Fibroblast of villous mesenchyme (primary cell): ENCODE measurements around the gene SULT4A1. TPM values are rescaled to one million over a fixed set of nuclear protein-coding genes. Genes with fewer than 3 reads are reported as not detected.

ENCODE experiments used
- DNase-seq: peaks from one replicate; pipeline ENCODE4 v3.0.0-alpha.2; 2010; ENCODE audit warnings: low read depth
- H3K4me3 ChIP-seq: 2 replicates; pipeline ENCODE4 v1.5.1; 2011; ENCODE audit warnings: low read depth, mild to moderate bottlenecking, low read length
- CTCF ChIP-seq: IDR thresholded peaks from 2 replicates; pipeline ENCODE4 v1.5.1; 2012; ENCODE audit warnings: low read depth, mild to moderate bottlenecking, low read length; ENCODE audit not compliant: insufficient read depth
- total RNA-seq: library from RNA; depleted of rRNA; stranded (reverse); fragments of >200 nt; gene quantifications from 2 replicates; pipeline ENCODE4 v1.2.3, GENCODE V29; 2012

Gene SULT4A1
- total RNA-seq, 1 donor: not detected

GRCh38 chr22:43901976-43902643 lies 39.8 kb upstream of the SULT4A1 start:
- H3K4me3 ChIP-seq: no peak overlapping the region
- no peak for TF ChIP-seq CTCF
- peak; percentile 68 for DNase-seq

GRCh38 chr22:43900206-43900605 lies 37.9 kb upstream of the SULT4A1 start:
- no peak for DNase-seq
- no peak for TF ChIP-seq CTCF
- no peak overlapping the region for H3K4me3 ChIP-seq

GRCh38 chr22:43897751-43898261 lies 35.5 kb upstream of the SULT4A1 start:
- no peak overlapping the region for H3K4me3 ChIP-seq
- DNase-seq: peak; percentile 18
- no peak for TF ChIP-seq CTCF

GRCh38 chr22:43895986-43896645 lies 33.8 kb upstream of the SULT4A1 start:
- no peak overlapping the region for H3K4me3 ChIP-seq
- no peak for DNase-seq
- no peak for TF ChIP-seq CTCF

- no peak for DNase-seq
- no peak for TF ChIP-seq CTCF
- no peak overlapping the region for H3K4me3 ChIP-seq
Measured at GRCh38 chr22:43894122-43894521, 31.8 kb upstream of the SULT4A1 start.

- TF ChIP-seq CTCF: no peak
- H3K4me3 ChIP-seq: no peak overlapping the region
- DNase-seq: no peak
Measured at GRCh38 chr22:43893266-43893665, 31.0 kb upstream of the SULT4A1 start.
